OCI-LY7 (cell line): ENCODE results near the gene C14orf132. TPM values are rescaled to one million over a fixed set of nuclear protein-coding genes. Genes with fewer than 3 reads are reported as not detected.

Experiments
- BruUV-seq: library from RNA; stranded (reverse); fragments of 400-500 nt; replicated peaks from 2 replicates; lab custom pipeline; 2021; lab: Mats Ljungman, UMichigan
- CTCF ChIA-PET: fragments of 300-600 bp; sonication (Branson Sonifier 250); formaldehyde crosslinking; loops from one replicate; lab custom pipeline; 2022; ENCODE audit warnings: antibody characterized with exemption; ENCODE audit not compliant: unreplicated experiment; lab: Charles Lee
- POLR2A ChIA-PET: fragments of 300-600 bp; sonication (Branson Sonifier 250); formaldehyde crosslinking; loops from one replicate; lab custom pipeline; 2022; ENCODE audit warnings: antibody characterized with exemption; lab: Charles Lee
- DNase-seq: peaks from one replicate; pipeline ENCODE4 v3.0.0-alpha.2; 2015; ENCODE audit warnings: low spot score
- H2AFZ ChIP-seq: fragments of 200-600 bp; sonication (generic), shearing (Covaris generic); 2 replicates; pipeline ENCODE4 v1.6.1; 2014; ENCODE audit warnings: mild to moderate bottlenecking, antibody characterized with exemption, low read length, moderate library complexity
- H3K27ac ChIP-seq: fragments of 200-600 bp; sonication (generic); 2 replicates; pipeline ENCODE4 v1.5.1; 2014; ENCODE audit warnings: mixed run types, low read depth, mild to moderate bottlenecking, moderate library complexity, low read length, inconsistent platforms; ENCODE audit not compliant: poor library complexity, severe bottlenecking
- H3K36me3 ChIP-seq: fragments of 200-600 bp; sonication (generic); 2 replicates; pipeline ENCODE4 v1.6.1; 2014; ENCODE audit warnings: mild to moderate bottlenecking, antibody characterized with exemption, low read length, moderate library complexity, mixed read lengths; ENCODE audit not compliant: insufficient read depth
- H3K4me1 ChIP-seq: fragments of 200-600 bp; sonication (generic); 2 replicates; pipeline ENCODE4 v1.5.1; 2014; ENCODE audit warnings: mild to moderate bottlenecking, low read length; ENCODE audit not compliant: insufficient read depth, poor library complexity, severe bottlenecking
- H3K4me2 ChIP-seq: fragments of 200-600 bp; sonication (generic); 2 replicates; pipeline ENCODE4 v1.6.1; 2014; ENCODE audit warnings: mild to moderate bottlenecking, low read length
- H3K4me3 ChIP-seq: fragments of 200-600 bp; sonication (generic); 2 replicates; pipeline ENCODE4 v1.5.1; 2014; ENCODE audit warnings: mild to moderate bottlenecking, low read depth, low read length; ENCODE audit not compliant: poor library complexity, severe bottlenecking
- H3K79me2 ChIP-seq: fragments of 200-600 bp; sonication (generic); 2 replicates; pipeline ENCODE4 v1.6.1; 2016; ENCODE audit warnings: low read depth, mild to moderate bottlenecking, low read length, moderate library complexity, mixed read lengths; ENCODE audit not compliant: insufficient read depth
- H3K9me2 ChIP-seq: fragments of 200-600 bp; sonication (generic); 2 replicates; pipeline ENCODE4 v1.6.1; 2016; ENCODE audit warnings: mild to moderate bottlenecking, low read length, mixed read lengths; ENCODE audit not compliant: insufficient read depth
- H3K9me3 ChIP-seq: fragments of 200-600 bp; sonication (generic); 2 replicates; pipeline ENCODE4 v1.6.1; 2014; ENCODE audit warnings: mild to moderate bottlenecking, mixed run types, low read length, mixed read lengths
- H4K20me1 ChIP-seq: fragments of 200-600 bp; sonication (generic); 2 replicates; pipeline ENCODE4 v1.6.1; 2014; ENCODE audit warnings: mild to moderate bottlenecking, antibody characterized with exemption, low read length, moderate library complexity, mixed read lengths; ENCODE audit not compliant: insufficient read depth
- EZH2phosphoT487 ChIP-seq: fragments of 200-600 bp; sonication (generic); IDR thresholded peaks from 2 replicates; pipeline ENCODE4 v1.6.1; 2018; ENCODE audit warnings: low read depth, borderline replicate concordance, mild to moderate bottlenecking, mixed run types, antibody characterized with exemption, low read length, moderate library complexity, mixed read lengths
- intact Hi-C: fragments of 100-400 bp; cut with micrococcal nuclease; formaldehyde crosslinking; loops from one replicate; pipeline ENCODE4 v1.10.0; 2022; ENCODE audit not compliant: unreplicated experiment
- total RNA-seq, 2 experiments: library from RNA; depleted of rRNA in 1 of 2; stranded (reverse); fragments of >200 nt in 1 of 2; shearing (Covaris generic) in 1 of 2; gene quantifications; 2 replicates each; pipeline ENCODE4 v1.2.3, GENCODE V29; 2014 to 2022
- TF ChIP-seq, protein P1 (sequence below): fragments of 200-600 bp; sonication (generic); conservative IDR thresholded peaks from 2 replicates; pipeline ENCODE4 v1.5.1; 2014; ENCODE audit warnings: mild to moderate bottlenecking, antibody characterized with exemption, low read length, moderate library complexity, mixed read lengths

Gene C14orf132
- total RNA-seq, 2 experiments from 2014 or later, result 0.27 TPM; not detected in 1

DNA sequence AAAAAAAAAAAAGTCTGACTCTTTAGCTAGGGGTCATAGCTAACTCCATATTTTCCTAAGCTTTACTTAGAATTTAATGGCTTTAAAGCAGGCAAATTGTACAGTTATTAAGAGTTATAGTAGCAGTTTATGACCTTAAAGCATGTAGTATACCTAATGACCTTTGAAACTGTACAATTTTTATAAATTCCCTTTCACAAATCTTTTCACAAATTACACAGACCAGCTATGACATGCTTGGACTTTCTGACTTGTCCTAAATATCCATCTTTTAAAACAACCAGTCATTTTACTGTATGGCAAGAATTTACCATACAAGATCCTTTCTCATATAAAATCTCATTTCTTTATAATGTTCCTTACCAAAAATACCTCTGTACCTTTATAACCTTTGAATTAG is 74.8 kb downstream of the C14orf132 start:
- ChIA-PET CTCF (interaction anchor here (0.6 kb wide), 1 partner anchor 1233 kb away, joined by 3 read pairs; no protein-coding TSS in a partner anchor), POLR2A (no interaction called here)
- no peak for TF ChIP-seq EZH2phosphoT487
- TF ChIP-seq, protein P1, sequence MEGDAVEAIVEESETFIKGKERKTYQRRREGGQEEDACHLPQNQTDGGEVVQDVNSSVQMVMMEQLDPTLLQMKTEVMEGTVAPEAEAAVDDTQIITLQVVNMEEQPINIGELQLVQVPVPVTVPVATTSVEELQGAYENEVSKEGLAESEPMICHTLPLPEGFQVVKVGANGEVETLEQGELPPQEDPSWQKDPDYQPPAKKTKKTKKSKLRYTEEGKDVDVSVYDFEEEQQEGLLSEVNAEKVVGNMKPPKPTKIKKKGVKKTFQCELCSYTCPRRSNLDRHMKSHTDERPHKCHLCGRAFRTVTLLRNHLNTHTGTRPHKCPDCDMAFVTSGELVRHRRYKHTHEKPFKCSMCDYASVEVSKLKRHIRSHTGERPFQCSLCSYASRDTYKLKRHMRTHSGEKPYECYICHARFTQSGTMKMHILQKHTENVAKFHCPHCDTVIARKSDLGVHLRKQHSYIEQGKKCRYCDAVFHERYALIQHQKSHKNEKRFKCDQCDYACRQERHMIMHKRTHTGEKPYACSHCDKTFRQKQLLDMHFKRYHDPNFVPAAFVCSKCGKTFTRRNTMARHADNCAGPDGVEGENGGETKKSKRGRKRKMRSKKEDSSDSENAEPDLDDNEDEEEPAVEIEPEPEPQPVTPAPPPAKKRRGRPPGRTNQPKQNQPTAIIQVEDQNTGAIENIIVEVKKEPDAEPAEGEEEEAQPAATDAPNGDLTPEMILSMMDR, result no peak
- Histone ChIP-seq H3K9me2 (no peaks in the 10 kb centered on the region), H3K79me2 (no peaks in the 10 kb centered on the region), H3K4me2 (no peak overlapping the region), H4K20me1 (no peaks in the 10 kb centered on the region), H3K4me1 (no peaks in the 10 kb centered on the region), H3K9me3 (no peaks in the 10 kb centered on the region), H2AFZ (no peak overlapping the region), H3K36me3 (no peaks in the 10 kb centered on the region), H3K27ac (no peak overlapping the region), H3K4me3 (no peak overlapping the region)
- no TSS peak for BruUV-seq
- DNase-seq, result no peak
- intact Hi-C loops, result no loop called here

DNA sequence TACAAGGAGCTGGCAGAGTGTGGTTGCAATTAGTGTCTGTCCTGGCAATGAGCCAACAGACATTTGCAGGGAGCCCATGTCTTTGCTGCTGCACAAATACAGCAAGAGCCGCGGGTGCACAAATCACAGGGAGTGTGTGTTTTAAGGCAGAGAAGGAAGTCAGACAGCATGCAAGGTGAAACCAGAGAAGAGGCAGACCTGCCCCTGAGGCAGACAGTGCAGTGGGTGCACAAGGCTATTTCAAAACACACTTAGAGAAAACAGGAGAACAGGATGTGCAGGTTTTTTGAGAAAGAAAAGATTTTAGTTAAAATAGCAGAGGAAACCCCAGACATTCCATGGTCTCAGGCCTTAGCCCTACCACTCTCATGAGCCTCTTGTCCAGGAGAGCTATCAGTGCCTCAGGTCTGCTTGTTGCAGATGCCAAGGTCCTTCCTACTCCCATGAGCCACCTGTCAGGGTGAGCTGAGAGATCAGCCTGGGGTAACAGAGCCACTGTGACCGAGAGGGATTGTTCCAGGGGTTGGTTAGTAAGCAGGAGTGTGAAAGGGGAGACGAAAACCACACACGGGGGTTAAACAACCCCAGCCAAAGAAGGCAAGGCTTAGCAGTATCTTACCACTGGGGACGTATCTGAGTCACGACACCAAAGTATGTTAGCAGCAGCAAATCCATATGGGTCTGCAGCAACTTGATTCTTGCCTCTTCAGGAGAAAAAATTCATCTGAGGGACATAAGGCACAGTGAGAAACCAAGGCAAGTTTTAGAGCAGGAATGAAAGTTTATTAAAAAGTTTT is 78.1 kb downstream of the C14orf132 start:
- H3K4me1 ChIP-seq, result no peaks in the 10 kb centered on the region
- POLR2A ChIA-PET, result interaction anchor here (1.4 kb wide), 1 partner anchor 10 kb away, joined by 3 read pairs; no protein-coding TSS in a partner anchor
- H3K9me3 ChIP-seq, result no peaks in the 10 kb centered on the region
- H3K9me2 ChIP-seq, result no peaks in the 10 kb centered on the region
- H3K4me3 ChIP-seq, result no peak overlapping the region
- no peak for DNase-seq
- no TSS peak for BruUV-seq
- no peaks in the 10 kb centered on the region for H4K20me1 ChIP-seq
- intact Hi-C loops, result no loop called here
- no peak overlapping the region for H2AFZ ChIP-seq
- no peaks in the 10 kb centered on the region for H3K36me3 ChIP-seq
- TF ChIP-seq, protein P1, result no peak
- TF ChIP-seq EZH2phosphoT487, result no peak
- no peak overlapping the region for H3K27ac ChIP-seq
- H3K4me2 ChIP-seq, result no peak overlapping the region
- H3K79me2 ChIP-seq, result no peaks in the 10 kb centered on the region
- CTCF ChIA-PET, result no interaction called here

DNA sequence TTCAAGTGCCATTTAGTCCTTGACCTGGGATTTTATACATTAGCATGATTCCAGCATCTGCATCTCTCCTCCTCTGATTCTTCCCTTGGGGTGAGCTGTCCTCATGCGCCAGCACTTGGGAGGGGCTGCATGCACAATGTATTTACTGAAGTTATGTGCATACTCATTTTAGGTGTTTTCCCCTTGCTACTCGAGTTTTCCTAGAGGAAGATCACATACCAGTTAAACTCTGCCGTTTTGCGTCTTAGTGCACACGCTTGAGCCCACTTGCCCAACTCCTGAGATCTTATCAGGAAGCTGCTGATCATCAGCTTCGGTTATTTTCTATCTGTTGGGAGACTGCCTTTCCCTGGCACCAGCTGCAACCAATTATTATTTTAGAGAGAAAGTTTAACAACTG is 78.8 kb downstream of the C14orf132 start:
- Histone ChIP-seq H3K4me2 (no peak overlapping the region), H3K4me1 (no peaks in the 10 kb centered on the region), H3K79me2 (no peaks in the 10 kb centered on the region), H3K9me3 (no peaks in the 10 kb centered on the region), H4K20me1 (no peaks in the 10 kb centered on the region), H2AFZ (no peak overlapping the region), H3K4me3 (no peak overlapping the region), H3K27ac (no peak overlapping the region), H3K9me2 (no peaks in the 10 kb centered on the region), H3K36me3 (no peaks in the 10 kb centered on the region)
- no peak for DNase-seq
- intact Hi-C loops, result no loop called here
- TF ChIP-seq, protein P1, result no peak
- TF ChIP-seq EZH2phosphoT487, result no peak
- POLR2A ChIA-PET, result interaction anchor here (1.4 kb wide), 1 partner anchor 9 kb away, joined by 3 read pairs; no protein-coding TSS in a partner anchor
- CTCF ChIA-PET, result no interaction called here
- no TSS peak for BruUV-seq
